Omental fat pad (tissue), 4 donors: ENCODE results near the gene ANTXR2. TPM values are rescaled to one million over a fixed set of nuclear protein-coding genes. Genes with fewer than 3 reads are reported as not detected.
"Not testable (repeated sequence)": the region's sequence is repeated elsewhere in the genome, so short reads cannot be mapped to it uniquely, and the experiment has no call there.

ENCODE experiments used
- ATAC-seq: fragments of 150-250 bp; one replicate; pipeline ENCODE4 v1.9.1; 2016; ENCODE audit warnings: mild to moderate bottlenecking, moderate library complexity; ENCODE audit not compliant: low FRiP score
- DNase-seq: peaks from one replicate; pipeline ENCODE4 v3.0.0-alpha.2; 2019; ENCODE audit warnings: low spot score
- total RNA-seq, 4 donors: library from RNA; depleted of rRNA; stranded (reverse); fragments of >200 nt; gene quantifications; one replicate each; pipeline ENCODE4 v1.1.0, GENCODE V29; 2016
- TF ChIP-seq, protein P1 (sequence below), 3 donors: fragments of 450-650 bp; IDR thresholded peaks; one replicate each; pipeline ENCODE4 v1.5.1; 2016 to 2017; ENCODE audit warnings: antibody characterized with exemption in 3 of 3, mild to moderate bottlenecking in 3 of 3, moderate library complexity in 2 of 3

The ANTXR2 gene
- total RNA-seq, 4 donors from 2014 or later: 86.7 to 208 (median 139) TPM

DNA sequence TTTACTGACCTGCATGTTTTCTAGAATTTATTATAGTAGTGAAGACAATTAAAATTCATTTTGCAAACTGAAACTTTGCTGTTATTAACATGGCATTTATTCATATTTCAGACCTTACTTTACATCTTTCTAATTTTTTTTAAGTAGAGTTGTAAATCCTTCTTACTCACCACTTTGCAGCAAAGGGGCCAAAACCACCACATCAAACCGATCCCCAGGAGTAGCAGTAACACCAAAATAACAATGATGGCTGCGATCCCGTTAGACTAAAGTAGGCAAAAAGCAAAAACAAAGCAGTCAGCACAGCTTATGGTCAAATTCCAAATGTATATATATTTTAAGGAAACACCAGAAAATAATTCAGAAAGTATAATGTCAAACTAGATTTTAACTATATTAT, 64.7 kb downstream of the ANTXR2 start:
- DNase-seq: no peak
- TF ChIP-seq, protein P1, sequence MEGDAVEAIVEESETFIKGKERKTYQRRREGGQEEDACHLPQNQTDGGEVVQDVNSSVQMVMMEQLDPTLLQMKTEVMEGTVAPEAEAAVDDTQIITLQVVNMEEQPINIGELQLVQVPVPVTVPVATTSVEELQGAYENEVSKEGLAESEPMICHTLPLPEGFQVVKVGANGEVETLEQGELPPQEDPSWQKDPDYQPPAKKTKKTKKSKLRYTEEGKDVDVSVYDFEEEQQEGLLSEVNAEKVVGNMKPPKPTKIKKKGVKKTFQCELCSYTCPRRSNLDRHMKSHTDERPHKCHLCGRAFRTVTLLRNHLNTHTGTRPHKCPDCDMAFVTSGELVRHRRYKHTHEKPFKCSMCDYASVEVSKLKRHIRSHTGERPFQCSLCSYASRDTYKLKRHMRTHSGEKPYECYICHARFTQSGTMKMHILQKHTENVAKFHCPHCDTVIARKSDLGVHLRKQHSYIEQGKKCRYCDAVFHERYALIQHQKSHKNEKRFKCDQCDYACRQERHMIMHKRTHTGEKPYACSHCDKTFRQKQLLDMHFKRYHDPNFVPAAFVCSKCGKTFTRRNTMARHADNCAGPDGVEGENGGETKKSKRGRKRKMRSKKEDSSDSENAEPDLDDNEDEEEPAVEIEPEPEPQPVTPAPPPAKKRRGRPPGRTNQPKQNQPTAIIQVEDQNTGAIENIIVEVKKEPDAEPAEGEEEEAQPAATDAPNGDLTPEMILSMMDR (IDR thresholded peaks at IDR 0.05): no peak
- no peak for ATAC-seq

DNA sequence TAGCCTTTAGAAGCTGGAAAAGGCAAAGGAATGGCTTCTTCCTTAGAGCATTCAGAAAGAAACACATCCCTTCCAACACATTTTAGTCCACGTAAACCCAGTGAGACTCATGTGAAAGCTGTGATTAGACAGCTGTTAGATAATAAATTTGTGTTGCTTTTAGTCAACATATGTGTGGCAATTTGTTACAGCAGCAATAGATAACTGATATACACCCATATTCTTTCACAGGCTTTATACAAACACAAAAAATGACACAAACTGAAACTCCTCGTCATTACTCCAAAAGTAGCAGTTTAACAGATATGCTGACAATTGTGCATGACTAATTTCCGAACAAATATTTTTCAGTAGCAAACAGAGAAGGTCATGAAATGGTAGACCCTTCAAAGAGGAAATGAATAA, 65.3 kb downstream of the ANTXR2 start:
- TF ChIP-seq, protein P1 (IDR thresholded peaks at IDR 0.05): no peak
- DNase-seq (no peak), ATAC-seq (no peak)

DNA sequence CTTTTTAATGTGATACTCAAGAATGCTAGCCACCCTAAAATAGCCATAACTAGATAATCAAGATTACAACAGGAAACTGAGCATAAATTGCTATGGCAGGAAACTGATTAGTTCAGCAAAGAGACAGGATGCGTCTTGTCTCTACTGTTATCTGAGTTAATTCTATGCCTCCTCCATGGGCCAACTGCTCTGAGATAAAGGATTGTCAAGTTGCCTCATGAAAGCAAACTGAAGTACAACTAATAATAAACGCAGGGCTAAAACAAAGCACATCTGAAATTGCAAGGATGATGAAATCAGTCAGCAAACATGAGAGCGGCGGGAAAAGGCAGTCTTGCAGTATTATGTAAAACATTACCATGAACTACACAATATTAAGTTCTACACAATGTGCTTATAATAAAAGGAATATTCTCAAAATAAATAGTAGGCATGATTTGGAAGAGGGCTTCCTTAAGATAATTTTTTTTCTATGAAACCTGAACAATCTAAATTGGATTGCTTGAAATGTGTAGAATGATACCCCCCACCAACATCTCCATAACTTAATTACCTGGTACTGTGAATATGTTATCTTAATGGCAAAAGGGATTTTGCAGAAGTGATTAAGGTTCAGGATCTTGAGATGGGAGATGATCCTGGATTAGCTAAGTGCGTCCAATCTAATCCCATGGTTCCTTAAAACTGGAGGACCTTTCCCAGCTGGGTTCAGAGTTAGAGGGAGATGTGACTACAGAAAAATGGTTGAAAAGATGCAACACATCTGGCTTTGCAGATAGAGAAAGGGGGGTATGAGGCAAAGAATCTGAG, 65.9 kb downstream of the ANTXR2 start:
- ATAC-seq (no peak), DNase-seq (no peak)
- TF ChIP-seq, protein P1 (IDR thresholded peaks at IDR 0.05): no peak

DNA sequence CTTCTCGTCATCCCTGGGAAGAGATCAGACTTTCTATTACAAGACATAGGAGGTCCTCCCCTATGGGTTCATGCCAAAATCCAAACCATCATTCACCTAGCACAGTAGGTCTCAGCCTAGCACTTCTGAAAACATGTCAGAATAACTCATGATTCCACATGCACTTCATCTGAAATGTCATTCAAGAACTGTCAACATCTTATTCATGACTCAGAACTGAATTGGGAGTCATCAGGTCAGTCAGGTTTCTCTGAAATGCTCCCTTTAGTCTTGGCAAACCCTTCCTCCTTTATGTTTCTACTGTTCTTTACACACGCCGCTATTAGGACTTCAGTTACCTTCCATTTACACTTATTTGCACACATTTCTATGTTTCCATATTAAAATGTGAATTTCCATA, 67.2 kb downstream of the ANTXR2 start:
- ATAC-seq: peak; percentile 54
- TF ChIP-seq, protein P1 (IDR thresholded peaks at IDR 0.05): no peak

DNA sequence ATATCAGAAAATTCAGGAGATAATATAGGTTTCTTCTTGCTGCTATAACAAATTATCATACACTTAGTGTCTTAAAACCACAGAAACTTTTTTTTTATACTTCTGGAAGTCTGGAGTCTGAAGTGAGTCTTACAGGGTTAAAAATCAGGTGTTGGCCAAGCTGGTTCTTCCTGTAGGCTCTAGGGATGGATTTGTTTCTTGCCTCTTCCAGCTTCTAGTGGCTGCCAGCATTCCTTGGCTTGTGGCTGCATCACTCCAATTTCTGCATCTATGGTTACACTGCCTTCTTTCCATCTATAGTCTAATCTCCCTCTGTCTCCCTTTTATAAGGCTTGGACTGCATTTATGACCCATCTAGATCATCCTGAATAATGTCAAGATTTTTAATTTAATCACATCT, 68.7 kb downstream of the ANTXR2 start:
- no peak for DNase-seq
- TF ChIP-seq, protein P1 (IDR thresholded peaks at IDR 0.05): no peak
- no peak for ATAC-seq

More for the DNA sequence above, 67.2 kb downstream of the ANTXR2 start:
- DNase-seq: no peak

DNA sequence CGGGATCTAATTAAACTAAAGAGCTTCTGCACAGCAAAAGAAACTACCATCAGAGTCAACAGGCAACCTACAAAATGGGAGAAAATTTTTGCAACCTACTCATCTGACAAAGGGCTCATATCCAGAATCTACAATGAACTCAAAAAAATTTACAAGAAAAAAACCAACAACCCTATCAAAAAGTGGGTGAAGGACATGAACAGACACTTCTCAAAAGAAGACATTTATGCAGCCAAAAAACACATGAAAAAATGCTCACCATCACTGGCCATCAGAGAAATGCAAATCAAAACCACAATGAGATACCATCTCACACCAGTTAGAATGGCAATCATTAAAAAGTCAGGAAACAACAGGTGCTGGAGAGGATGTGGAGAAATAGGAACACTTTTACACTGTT, 70.5 kb downstream of the ANTXR2 start:
- not testable (repeated sequence) for DNase-seq, ATAC-seq

DNA sequence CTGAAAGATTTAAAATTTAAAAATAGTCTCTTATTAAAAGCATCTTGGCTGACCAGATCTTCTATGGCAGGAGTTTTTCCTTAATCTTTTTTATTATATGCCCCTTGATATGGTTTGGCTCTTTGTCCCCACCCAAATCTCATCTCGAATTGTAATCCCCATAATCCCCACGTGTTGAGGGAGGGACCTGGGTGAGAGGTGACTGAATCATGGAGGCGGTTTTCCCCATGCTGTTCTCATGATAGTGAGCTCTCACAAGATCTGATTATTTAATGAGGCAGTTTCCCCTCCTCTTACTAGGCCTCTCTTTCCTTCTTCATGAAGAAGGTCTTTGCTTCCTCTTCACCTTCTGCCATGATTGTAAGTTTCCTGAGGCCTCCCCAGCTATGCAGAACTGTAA, 74.0 kb downstream of the ANTXR2 start:
- not testable (repeated sequence) for DNase-seq, ATAC-seq

DNA sequence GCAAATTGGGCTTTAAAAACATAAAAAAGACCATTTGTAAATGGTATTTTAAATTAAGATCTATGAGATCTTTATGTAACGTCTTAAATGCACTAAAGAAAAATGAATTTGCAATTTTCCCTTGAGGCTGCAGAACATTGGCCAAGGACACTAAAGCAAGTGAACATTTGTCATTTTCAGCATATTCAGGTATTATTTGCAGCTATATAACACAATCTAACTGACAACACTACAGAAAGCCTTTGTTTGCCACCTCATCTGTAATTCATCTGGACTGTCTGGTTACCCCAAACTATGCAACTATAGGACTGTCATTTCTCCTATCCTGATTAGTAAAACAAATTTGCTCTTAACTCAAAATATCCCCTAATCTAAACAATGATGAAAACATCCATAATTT, 74.8 kb downstream of the ANTXR2 start:
- DNase-seq: no peak
- no peak for ATAC-seq
- TF ChIP-seq, protein P1 (IDR thresholded peaks at IDR 0.05): no peak
